ENCODE results near the gene MBP.
A peak's percentile ranks its signal among the peaks of the same experiment; 100 is the strongest.

Gene MBP

DNA sequence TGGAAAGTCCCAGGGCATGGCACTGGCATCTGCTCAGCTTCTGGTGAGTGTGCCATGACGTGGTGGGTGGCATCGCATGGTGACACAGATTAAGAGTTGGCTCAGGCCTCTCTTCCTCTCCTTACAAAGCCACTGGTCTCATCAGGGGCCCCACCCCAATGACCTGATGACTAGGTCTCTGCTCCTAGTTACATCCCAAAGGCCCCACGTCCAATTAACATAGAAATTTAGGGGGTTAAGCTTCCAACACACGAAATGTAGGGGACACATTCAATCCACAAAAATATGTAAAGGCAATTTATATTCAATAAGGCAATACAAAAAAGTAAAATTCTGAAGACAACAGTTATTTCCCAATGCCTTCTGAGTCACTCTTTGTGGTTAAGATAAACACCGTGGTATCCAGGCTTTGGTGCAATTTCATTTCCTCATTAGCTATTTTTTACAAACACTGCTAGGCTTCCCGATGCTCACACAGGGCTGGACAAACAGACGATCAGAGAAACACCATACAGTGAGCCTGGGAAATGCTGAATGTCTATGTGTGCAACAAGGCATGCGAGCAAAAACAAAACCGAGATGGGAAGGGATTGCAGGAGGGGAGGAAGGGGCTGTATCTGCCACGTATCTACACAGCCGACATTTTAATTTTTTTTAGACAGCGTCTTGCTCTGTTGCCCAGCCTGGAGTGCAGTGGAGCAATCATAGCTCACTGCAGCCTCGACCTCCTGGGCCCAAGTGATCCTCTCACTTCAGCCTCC is 67.2 kb downstream of the MBP start:
- no peaks in the 10 kb centered on the region for H3K9me3 ChIP-seq (ENCODE audit: severe bottlenecking)
- H3K27ac ChIP-seq (ENCODE audit: poor library complexity, severe bottlenecking): peak overlapping the region; percentile 79
- TF ChIP-seq, protein P1, sequence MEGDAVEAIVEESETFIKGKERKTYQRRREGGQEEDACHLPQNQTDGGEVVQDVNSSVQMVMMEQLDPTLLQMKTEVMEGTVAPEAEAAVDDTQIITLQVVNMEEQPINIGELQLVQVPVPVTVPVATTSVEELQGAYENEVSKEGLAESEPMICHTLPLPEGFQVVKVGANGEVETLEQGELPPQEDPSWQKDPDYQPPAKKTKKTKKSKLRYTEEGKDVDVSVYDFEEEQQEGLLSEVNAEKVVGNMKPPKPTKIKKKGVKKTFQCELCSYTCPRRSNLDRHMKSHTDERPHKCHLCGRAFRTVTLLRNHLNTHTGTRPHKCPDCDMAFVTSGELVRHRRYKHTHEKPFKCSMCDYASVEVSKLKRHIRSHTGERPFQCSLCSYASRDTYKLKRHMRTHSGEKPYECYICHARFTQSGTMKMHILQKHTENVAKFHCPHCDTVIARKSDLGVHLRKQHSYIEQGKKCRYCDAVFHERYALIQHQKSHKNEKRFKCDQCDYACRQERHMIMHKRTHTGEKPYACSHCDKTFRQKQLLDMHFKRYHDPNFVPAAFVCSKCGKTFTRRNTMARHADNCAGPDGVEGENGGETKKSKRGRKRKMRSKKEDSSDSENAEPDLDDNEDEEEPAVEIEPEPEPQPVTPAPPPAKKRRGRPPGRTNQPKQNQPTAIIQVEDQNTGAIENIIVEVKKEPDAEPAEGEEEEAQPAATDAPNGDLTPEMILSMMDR (IDR thresholded peaks at IDR 0.05; ENCODE audit: poor library complexity, severe bottlenecking): no peak
- no peaks in the 10 kb centered on the region for H3K27me3 ChIP-seq (ENCODE audit: insufficient read depth, poor library complexity, severe bottlenecking)
- ATAC-seq (ENCODE audit: low read depth): peak; percentile 69
- no peak overlapping the region for H3K4me3 ChIP-seq (ENCODE audit: severe bottlenecking)
- peaks cover 57% of the 10 kb centered on the region for H3K4me1 ChIP-seq (ENCODE audit: insufficient read depth, poor library complexity, severe bottlenecking)
- H3K36me3 ChIP-seq (ENCODE audit: low read depth): peaks cover 29% of the 10 kb centered on the region
- DNase-seq (ENCODE audit: low spot score): no peak

DNA sequence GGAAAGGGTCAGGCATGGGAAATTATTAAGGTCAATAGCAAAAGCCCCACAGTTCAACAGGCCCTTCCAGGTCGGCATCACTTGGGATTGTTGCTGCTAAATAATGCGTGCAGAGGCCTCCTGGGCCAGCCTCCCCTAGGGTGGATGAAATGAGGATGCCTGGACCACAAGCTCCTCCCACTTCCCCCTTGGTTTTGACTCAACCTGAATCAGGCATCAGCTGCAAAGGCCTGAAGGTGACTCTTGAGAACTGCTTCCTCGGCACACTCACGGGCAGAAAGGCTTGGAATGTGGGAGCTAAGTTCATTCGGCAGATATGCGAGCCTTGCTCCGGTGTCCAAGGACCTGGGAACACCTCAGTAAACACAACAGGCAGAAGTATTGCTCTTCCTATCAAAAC is 69.3 kb downstream of the MBP start:
- ATAC-seq (ENCODE audit: low read depth): no peak; the same call in 2 of the 3 replicates
- no peak for DNase-seq (ENCODE audit: low spot score)

DNA sequence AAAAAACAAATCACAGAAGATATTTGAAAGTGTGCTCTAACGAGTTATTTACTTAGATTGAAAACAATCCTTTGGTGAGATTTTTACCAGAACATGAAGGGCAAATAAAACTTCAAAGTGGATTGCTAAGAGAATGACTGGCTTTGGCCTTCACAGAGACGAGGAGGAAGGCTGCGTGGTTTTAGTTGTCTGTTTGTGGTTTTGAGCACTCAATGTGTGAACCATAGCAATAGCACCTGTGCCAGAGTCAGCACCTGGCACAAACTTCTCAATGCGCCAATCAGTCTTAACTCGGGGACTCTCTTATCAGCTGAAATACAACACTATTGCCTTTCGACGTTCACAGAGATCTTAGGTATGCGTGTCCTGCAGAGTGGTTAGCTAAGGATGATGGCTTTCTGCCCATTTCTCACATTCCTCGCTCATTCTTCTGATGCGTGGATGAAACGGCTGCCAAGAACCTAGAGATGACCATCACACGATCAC is 70.0 kb downstream of the MBP start:
- H3K36me3 ChIP-seq (ENCODE audit: low read depth): peaks cover 29% of the 10 kb centered on the region
- ATAC-seq (ENCODE audit: low read depth) (no peak), DNase-seq (ENCODE audit: low spot score) (no peak)
- TF ChIP-seq, protein P1 (IDR thresholded peaks at IDR 0.05; ENCODE audit: poor library complexity, severe bottlenecking): no peak
- H3K27ac ChIP-seq (ENCODE audit: poor library complexity, severe bottlenecking): no peak overlapping the region
- H3K9me3 ChIP-seq (ENCODE audit: severe bottlenecking): no peaks in the 10 kb centered on the region
- H3K4me3 ChIP-seq (ENCODE audit: severe bottlenecking): no peak overlapping the region
- H3K4me1 ChIP-seq (ENCODE audit: insufficient read depth, poor library complexity, severe bottlenecking): peaks cover 32% of the 10 kb centered on the region
- no peaks in the 10 kb centered on the region for H3K27me3 ChIP-seq (ENCODE audit: insufficient read depth, poor library complexity, severe bottlenecking)

More for the DNA sequence above, 69.3 kb downstream of the MBP start:
- peaks cover 29% of the 10 kb centered on the region for H3K36me3 ChIP-seq (ENCODE audit: low read depth)
- no peak overlapping the region for H3K27ac ChIP-seq (ENCODE audit: poor library complexity, severe bottlenecking)
- H3K4me3 ChIP-seq (ENCODE audit: severe bottlenecking): no peak overlapping the region
- no peaks in the 10 kb centered on the region for H3K9me3 ChIP-seq (ENCODE audit: severe bottlenecking)
- H3K4me1 ChIP-seq (ENCODE audit: insufficient read depth, poor library complexity, severe bottlenecking): peaks cover 39% of the 10 kb centered on the region
- no peaks in the 10 kb centered on the region for H3K27me3 ChIP-seq (ENCODE audit: insufficient read depth, poor library complexity, severe bottlenecking)
- TF ChIP-seq, protein P1 (IDR thresholded peaks at IDR 0.05; ENCODE audit: poor library complexity, severe bottlenecking): no peak

DNA sequence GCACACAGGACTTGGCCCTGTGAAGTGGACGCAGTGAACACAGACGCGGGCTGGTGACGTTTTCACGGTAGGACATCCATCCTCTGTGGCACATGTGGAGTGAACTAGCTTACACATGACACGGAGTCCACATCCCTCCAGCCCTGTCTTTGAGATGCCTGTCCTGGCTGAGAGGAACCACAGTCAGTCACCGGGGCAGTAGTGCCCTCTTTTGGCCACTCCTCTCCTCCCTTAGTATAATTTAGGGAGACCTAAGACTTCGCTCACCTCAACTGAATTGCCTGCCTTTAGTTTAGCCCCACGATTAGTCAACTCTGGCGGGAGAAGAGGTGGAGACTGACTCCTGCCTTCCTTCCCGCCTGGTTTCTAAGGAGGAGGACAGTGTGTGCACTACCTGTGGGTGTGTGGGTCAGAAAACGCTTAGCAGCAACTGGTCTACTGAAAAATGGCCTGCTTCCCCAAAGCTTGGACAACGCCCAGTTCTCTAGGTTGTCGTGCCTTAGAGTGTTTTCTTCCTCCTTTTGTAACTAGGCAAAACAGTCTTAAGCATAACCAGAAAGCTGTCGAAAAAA is 70.6 kb downstream of the MBP start:
- TF ChIP-seq, protein P1 (IDR thresholded peaks at IDR 0.05; ENCODE audit: poor library complexity, severe bottlenecking): no peak
- Histone ChIP-seq H3K4me1 (ENCODE audit: insufficient read depth, poor library complexity, severe bottlenecking) (peaks cover 27% of the 10 kb centered on the region), H3K36me3 (ENCODE audit: low read depth) (peaks cover 29% of the 10 kb centered on the region), H3K27me3 (ENCODE audit: insufficient read depth, poor library complexity, severe bottlenecking) (no peaks in the 10 kb centered on the region), H3K27ac (ENCODE audit: poor library complexity, severe bottlenecking) (no peak overlapping the region), H3K4me3 (ENCODE audit: severe bottlenecking) (no peak overlapping the region), H3K9me3 (ENCODE audit: severe bottlenecking) (no peaks in the 10 kb centered on the region)
- ATAC-seq (ENCODE audit: low read depth) (no peak), DNase-seq (ENCODE audit: low spot score) (no peak)
